ENCODE measurements around the gene CFL1. TPM values are rescaled to one million over a fixed set of nuclear protein-coding genes. Genes with fewer than 3 reads are reported as not detected.
A peak's percentile ranks its signal among the peaks of the same experiment; 100 is the strongest.

The CFL1 gene
- total and polyA plus RNA-seq, 2 experiments from 2014 or later, result 1,393 to 2,124 TPM

DNA sequence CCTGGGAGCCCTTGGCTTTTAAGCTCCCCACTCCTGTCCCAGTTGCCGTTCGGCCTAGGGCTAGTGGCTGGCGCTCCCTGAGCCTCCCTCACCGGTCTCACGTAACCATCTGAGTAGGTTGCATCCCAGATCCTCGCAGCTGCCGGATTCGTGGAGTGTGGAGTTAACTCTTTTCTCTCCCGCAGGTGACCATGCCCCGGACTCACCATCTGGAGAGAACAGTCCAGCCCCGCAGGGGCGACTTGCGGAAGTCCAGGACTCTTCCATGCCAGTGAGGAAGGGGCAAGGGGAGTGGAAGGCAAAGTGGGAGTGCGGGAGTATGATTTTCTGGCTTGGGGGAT lies 3.2 kb upstream of the CFL1 start (continued):
- TF ChIP-seq, protein P1, sequence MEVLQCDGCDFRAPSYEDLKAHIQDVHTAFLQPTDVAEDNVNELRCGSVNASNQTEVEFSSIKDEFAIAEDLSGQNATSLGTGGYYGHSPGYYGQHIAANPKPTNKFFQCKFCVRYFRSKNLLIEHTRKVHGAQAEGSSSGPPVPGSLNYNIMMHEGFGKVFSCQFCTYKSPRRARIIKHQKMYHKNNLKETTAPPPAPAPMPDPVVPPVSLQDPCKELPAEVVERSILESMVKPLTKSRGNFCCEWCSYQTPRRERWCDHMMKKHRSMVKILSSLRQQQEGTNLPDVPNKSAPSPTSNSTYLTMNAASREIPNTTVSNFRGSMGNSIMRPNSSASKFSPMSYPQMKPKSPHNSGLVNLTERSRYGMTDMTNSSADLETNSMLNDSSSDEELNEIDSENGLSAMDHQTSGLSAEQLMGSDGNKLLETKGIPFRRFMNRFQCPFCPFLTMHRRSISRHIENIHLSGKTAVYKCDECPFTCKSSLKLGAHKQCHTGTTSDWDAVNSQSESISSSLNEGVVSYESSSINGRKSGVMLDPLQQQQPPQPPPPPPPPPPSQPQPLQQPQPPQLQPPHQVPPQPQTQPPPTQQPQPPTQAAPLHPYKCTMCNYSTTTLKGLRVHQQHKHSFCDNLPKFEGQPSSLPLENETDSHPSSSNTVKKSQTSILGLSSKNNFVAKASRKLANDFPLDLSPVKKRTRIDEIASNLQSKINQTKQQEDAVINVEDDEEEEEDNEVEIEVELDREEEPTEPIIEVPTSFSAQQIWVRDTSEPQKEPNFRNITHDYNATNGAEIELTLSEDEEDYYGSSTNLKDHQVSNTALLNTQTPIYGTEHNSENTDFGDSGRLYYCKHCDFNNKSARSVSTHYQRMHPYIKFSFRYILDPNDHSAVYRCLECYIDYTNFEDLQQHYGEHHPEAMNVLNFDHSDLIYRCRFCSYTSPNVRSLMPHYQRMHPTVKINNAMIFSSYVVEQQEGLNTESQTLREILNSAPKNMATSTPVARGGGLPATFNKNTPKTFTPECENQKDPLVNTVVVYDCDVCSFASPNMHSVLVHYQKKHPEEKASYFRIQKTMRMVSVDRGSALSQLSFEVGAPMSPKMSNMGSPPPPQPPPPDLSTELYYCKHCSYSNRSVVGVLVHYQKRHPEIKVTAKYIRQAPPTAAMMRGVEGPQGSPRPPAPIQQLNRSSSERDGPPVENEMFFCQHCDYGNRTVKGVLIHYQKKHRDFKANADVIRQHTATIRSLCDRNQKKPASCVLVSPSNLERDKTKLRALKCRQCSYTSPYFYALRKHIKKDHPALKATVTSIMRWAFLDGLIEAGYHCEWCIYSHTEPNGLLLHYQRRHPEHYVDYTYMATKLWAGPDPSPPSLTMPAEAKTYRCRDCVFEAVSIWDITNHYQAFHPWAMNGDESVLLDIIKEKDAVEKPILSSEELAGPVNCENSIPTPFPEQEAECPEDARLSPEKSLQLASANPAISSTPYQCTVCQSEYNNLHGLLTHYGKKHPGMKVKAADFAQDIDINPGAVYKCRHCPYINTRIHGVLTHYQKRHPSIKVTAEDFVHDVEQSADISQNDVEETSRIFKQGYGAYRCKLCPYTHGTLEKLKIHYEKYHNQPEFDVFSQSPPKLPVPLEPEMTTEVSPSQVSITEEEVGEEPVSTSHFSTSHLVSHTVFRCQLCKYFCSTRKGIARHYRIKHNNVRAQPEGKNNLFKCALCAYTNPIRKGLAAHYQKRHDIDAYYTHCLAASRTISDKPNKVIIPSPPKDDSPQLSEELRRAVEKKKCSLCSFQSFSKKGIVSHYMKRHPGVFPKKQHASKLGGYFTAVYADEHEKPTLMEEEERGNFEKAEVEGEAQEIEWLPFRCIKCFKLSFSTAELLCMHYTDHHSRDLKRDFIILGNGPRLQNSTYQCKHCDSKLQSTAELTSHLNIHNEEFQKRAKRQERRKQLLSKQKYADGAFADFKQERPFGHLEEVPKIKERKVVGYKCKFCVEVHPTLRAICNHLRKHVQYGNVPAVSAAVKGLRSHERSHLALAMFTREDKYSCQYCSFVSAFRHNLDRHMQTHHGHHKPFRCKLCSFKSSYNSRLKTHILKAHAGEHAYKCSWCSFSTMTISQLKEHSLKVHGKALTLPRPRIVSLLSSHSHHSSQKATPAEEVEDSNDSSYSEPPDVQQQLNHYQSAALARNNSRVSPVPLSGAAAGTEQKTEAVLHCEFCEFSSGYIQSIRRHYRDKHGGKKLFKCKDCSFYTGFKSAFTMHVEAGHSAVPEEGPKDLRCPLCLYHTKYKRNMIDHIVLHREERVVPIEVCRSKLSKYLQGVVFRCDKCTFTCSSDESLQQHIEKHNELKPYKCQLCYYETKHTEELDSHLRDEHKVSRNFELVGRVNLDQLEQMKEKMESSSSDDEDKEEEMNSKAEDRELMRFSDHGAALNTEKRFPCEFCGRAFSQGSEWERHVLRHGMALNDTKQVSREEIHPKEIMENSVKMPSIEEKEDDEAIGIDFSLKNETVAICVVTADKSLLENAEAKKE (CRISPR knock-in tag; IDR thresholded peaks at IDR 0.05), result no peak
- TF ChIP-seq EZH2phosphoT487 (IDR thresholded peaks at IDR 0.05; ENCODE audit: unreplicated experiment), result no peak

GRCh38 chr11:65860278-65861164 lies 2.5 kb upstream of the CFL1 start, which contains the start of gene MUS81:
Gene MUS81, plus strand, starts transcription at chr11:65860433. Its CDS starts 321 bp downstream, at chr11:65860754.
- Histone ChIP-seq H3F3A (replicated peaks; ENCODE audit: low read depth) (peaks cover 37% of the 10 kb centered on the region), H3K27me3 (ENCODE audit: insufficient read depth) (no peaks in the 10 kb centered on the region), H3K4me3 (peak within 1 kb of the TSS; percentile 95), H3K4me1 (ENCODE audit: insufficient read depth) (peaks cover 11% of the 10 kb centered on the region), H3K27ac (ENCODE audit: low read depth) (peak within 1 kb of the TSS; percentile 96), H3K4me2 (peak within 1 kb of the TSS; percentile 99), H3K79me2 (replicated peaks; ENCODE audit: insufficient read depth) (peaks cover 31% of the 10 kb centered on the region), H2AFZ (peak within 1 kb of the TSS; percentile 66; the same call in 1 of the 2 replicates), H3K36me3 (ENCODE audit: insufficient read depth) (peaks cover 10% of the 10 kb centered on the region), H3K9me2 (ENCODE audit: insufficient read depth) (no peaks in the 10 kb centered on the region), H4K20me1 (replicated peaks; ENCODE audit: insufficient read depth) (peaks cover 19% of the 10 kb centered on the region)
- Mint-ChIP-seq H3K27ac (peak within 1 kb of the TSS; percentile 97), H3K27me3 (ENCODE audit: insufficient read depth, low read depth, poor library complexity) (peaks cover 35% of the 10 kb centered on the region), H3K36me3 (ENCODE audit: low read depth) (peaks cover 52% of the 10 kb centered on the region), H3K9me3 (peaks cover 4% of the 10 kb centered on the region; the same call in 2 of the 3 replicates), H3K4me1 (peaks cover 24% of the 10 kb centered on the region), H3K4me3 (peak within 1 kb of the TSS; percentile 91)
- peak; percentile 36 for ATAC-seq
- peak; percentile 99 for DNase-seq (ENCODE audit: low spot score)
- TF ChIP-seq CREB1 (CRISPR knock-in tag; IDR thresholded peaks at IDR 0.05; ENCODE audit: low read depth) (0 out of 2 replicates have a peak, but pooled peaks have one; percentile 26), REST (IDR thresholded peaks at IDR 0.05; ENCODE audit: unreplicated experiment) (no peak)
- TF ChIP-seq, protein P2, sequence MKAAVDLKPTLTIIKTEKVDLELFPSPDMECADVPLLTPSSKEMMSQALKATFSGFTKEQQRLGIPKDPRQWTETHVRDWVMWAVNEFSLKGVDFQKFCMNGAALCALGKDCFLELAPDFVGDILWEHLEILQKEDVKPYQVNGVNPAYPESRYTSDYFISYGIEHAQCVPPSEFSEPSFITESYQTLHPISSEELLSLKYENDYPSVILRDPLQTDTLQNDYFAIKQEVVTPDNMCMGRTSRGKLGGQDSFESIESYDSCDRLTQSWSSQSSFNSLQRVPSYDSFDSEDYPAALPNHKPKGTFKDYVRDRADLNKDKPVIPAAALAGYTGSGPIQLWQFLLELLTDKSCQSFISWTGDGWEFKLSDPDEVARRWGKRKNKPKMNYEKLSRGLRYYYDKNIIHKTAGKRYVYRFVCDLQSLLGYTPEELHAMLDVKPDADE (IDR thresholded peaks at IDR 0.05), result peak; percentile 89

All from GM23338 (cell line).